Colonic mucosa (tissue), 4 donors: ENCODE data around the gene DST. TPM values are rescaled to one million over a fixed set of nuclear protein-coding genes. Genes with fewer than 3 reads are reported as not detected.

Source experiments
- DNase-seq: peaks from one replicate; pipeline ENCODE4 v3.0.0-alpha.2; 2020
- H3K27ac ChIP-seq: fragments of 200-600 bp; one replicate; pipeline ENCODE4 v1.8.0; 2021
- H3K27me3 ChIP-seq: fragments of 200-600 bp; one replicate; pipeline ENCODE4 v1.8.0; 2021
- H3K36me3 ChIP-seq: fragments of 200-600 bp; one replicate; pipeline ENCODE4 v1.8.0; 2021
- H3K4me1 ChIP-seq: fragments of 200-600 bp; one replicate; pipeline ENCODE4 v1.8.0; 2021; ENCODE audit warnings: mild to moderate bottlenecking
- H3K4me3 ChIP-seq: fragments of 200-600 bp; one replicate; pipeline ENCODE4 v1.8.0; 2021
- H3K9ac ChIP-seq, 2 donors: one replicate each; pipeline ENCODE4 v1.7.0; 2013; ENCODE audit warnings: control low read depth in 2 of 2, low read depth in 2 of 2, low read length in 2 of 2
- H3K9me3 ChIP-seq: fragments of 200-600 bp; one replicate; pipeline ENCODE4 v1.8.0; 2021
- CTCF ChIP-seq: fragments of 200-600 bp; IDR thresholded peaks from one replicate; pipeline ENCODE4 v1.8.0; 2022; ENCODE audit warnings: antibody characterized with exemption, mild to moderate bottlenecking
- intact Hi-C: fragments of 100-400 bp; cut with DNase I; formaldehyde crosslinking; loops from one replicate; pipeline ENCODE4 v1.14.1; 2022
- total RNA-seq, 2 donors: library from RNA; stranded (reverse); fragmentation: NEBNext Ultra II Directional in 1 of 2; extraction: Animal tissue kit (Norgen Biotek cat#: 25700) in 1 of 2; gene quantifications; one replicate each; pipeline ENCODE4 v1.2.1, GENCODE V29; 2021
- donor health status: healthy.
- donor health status: DM: no; HTN: no; CAD: no.
- donor health status: DM: no; HTN: no; CAD: no.

The DST gene
- total RNA-seq, 2 donors from 2014 or later, result 115 to 197 TPM

- peaks cover under 1% of the 10 kb centered on the region for H3K4me1 ChIP-seq
- intact Hi-C loops, result no loop called here
- no peak overlapping the region for H3K9ac ChIP-seq
- no peak for DNase-seq
- H3K9me3 ChIP-seq, result no peaks in the 10 kb centered on the region
- no peak for TF ChIP-seq CTCF
- H3K4me3 ChIP-seq, result no peak overlapping the region
- no peaks in the 10 kb centered on the region for H3K27me3 ChIP-seq
- H3K36me3 ChIP-seq, result no peaks in the 10 kb centered on the region
- H3K27ac ChIP-seq, result no peak overlapping the region
These were observed 1.7 kb upstream of the DST start for GRCh38 chr6:56644366-56644765.

GRCh38 chr6:56643379-56644089 lies 845 bp upstream of the DST start:
- H3K27ac ChIP-seq, result no peak overlapping the region
- no peak for DNase-seq
- H3K27me3 ChIP-seq, result no peaks in the 10 kb centered on the region
- H3K4me1 ChIP-seq, result no peaks in the 10 kb centered on the region
- no peaks in the 10 kb centered on the region for H3K36me3 ChIP-seq
- intact Hi-C loops, result no loop called here
- no peak for TF ChIP-seq CTCF
- H3K4me3 ChIP-seq, result no peak overlapping the region
- H3K9me3 ChIP-seq, result no peaks in the 10 kb centered on the region
- no peak overlapping the region for H3K9ac ChIP-seq

GRCh38 chr6:56640374-56640773 lies 2.3 kb downstream of the DST start:
- Histone ChIP-seq H3K27ac (no peak overlapping the region), H3K36me3 (no peaks in the 10 kb centered on the region), H3K4me3 (no peak overlapping the region), H3K4me1 (no peaks in the 10 kb centered on the region), H3K9ac (no peak overlapping the region), H3K9me3 (no peaks in the 10 kb centered on the region), H3K27me3 (no peaks in the 10 kb centered on the region)
- intact Hi-C loops, result no loop called here
- no peak for TF ChIP-seq CTCF
- DNase-seq, result no peak

GRCh38 chr6:56638760-56639159 lies 3.9 kb downstream of the DST start:
- no peak overlapping the region for H3K4me3 ChIP-seq
- no peak overlapping the region for H3K9ac ChIP-seq
- H3K27me3 ChIP-seq, result no peaks in the 10 kb centered on the region
- no peak for TF ChIP-seq CTCF
- H3K9me3 ChIP-seq, result no peaks in the 10 kb centered on the region
- peaks cover 6% of the 10 kb centered on the region for H3K36me3 ChIP-seq
- H3K4me1 ChIP-seq, result no peaks in the 10 kb centered on the region
- intact Hi-C loops, result loop anchor here (2.0 to 5.0 kb wide), 3 partner anchors 60 to 214 kb away; no protein-coding TSS in a partner anchor
- no peak for DNase-seq
- H3K27ac ChIP-seq, result no peak overlapping the region

- TF ChIP-seq CTCF, result peak; percentile 48
- H3K4me3 ChIP-seq, result no peak overlapping the region
- no peaks in the 10 kb centered on the region for H3K9me3 ChIP-seq
- no peak for DNase-seq
- H3K27me3 ChIP-seq, result no peaks in the 10 kb centered on the region
- H3K9ac ChIP-seq, result no peak overlapping the region
- H3K27ac ChIP-seq, result no peak overlapping the region
- H3K36me3 ChIP-seq, result peaks cover 6% of the 10 kb centered on the region
- no peaks in the 10 kb centered on the region for H3K4me1 ChIP-seq
- intact Hi-C loops, result loop anchor here (2.0 to 5.0 kb wide), 3 partner anchors 61 to 215 kb away; no protein-coding TSS in a partner anchor
These were observed 5.0 kb downstream of the DST start for GRCh38 chr6:56637640-56638039.
